K562 (cell line): ENCODE results near the gene DYNLT2. TPM values are rescaled to one million over a fixed set of nuclear protein-coding genes. Genes with fewer than 3 reads are reported as not detected.

Experiments
- ETV1 ChIP-seq: fragments of 450-650 bp; conservative IDR thresholded peaks from 2 replicates; pipeline ENCODE4 v1.6.1; 2016; ENCODE audit warnings: missing genetic modification characterization, control low read depth, low read depth, missing compliant biosample characterization
- GABPB1 ChIP-seq: sonication (generic); formaldehyde crosslinking; IDR thresholded peaks from 2 replicates; pipeline ENCODE4 v1.8.0; 2022; ENCODE audit warnings: mild to moderate bottlenecking, missing genetic modification reagents
- HDAC2 ChIP-seq: fragments of 450-650 bp; IDR thresholded peaks from 2 replicates; pipeline ENCODE4 v1.6.1; 2016; ENCODE audit warnings: mild to moderate bottlenecking
- HDAC6 ChIP-seq: IDR thresholded peaks from 2 replicates; pipeline ENCODE4 v1.6.1; 2012; ENCODE audit warnings: low read depth, mild to moderate bottlenecking, control low read depth, inconsistent platforms, low read length, moderate library complexity
- NR2C1 ChIP-seq, 2 experiments: fragments of 450-650 bp; IDR thresholded peaks; 2 replicates each; pipeline ENCODE4 v1.6.1; 2017; ENCODE audit warnings: mild to moderate bottlenecking in 2 of 2, antibody characterized with exemption in 1 of 2, inconsistent platforms in 1 of 2, missing compliant biosample characterization in 1 of 2, missing genetic modification characterization in 1 of 2
- NR2F6 ChIP-seq: fragments of 450-650 bp; formaldehyde crosslinking; IDR thresholded peaks from 2 replicates; pipeline ENCODE4 v1.4.0; 2020; ENCODE audit warnings: mild to moderate bottlenecking
- NRF1 ChIP-seq, 2 experiments: fragments of 450-650 bp; IDR thresholded peaks in 1 of 2; conservative IDR thresholded peaks in 1 of 2; 2 replicates each; pipeline ENCODE4 v1.6.1; 2014; ENCODE audit warnings: mild to moderate bottlenecking in 2 of 2
- PHB ChIP-seq: fragments of 250-450 bp; sonication (Bioruptor Pico); IDR thresholded peaks from 2 replicates; pipeline ENCODE4 v1.5.0; 2021
- PRMT5 ChIP-seq: sonication (generic); formaldehyde crosslinking; IDR thresholded peaks from 2 replicates; pipeline ENCODE4 v1.5.0; 2020; ENCODE audit warnings: missing genetic modification reagents
- ZBTB8A ChIP-seq: fragments of 450-650 bp; IDR thresholded peaks from 2 replicates; pipeline ENCODE4 v1.6.1; 2018; ENCODE audit warnings: mild to moderate bottlenecking, moderate library complexity; ENCODE audit not compliant: partially characterized antibody
- ZNF165 ChIP-seq: fragments of 250-450 bp; sonication (Bioruptor Pico); IDR thresholded peaks from 2 replicates; pipeline ENCODE4 v1.4.0; 2020; ENCODE audit warnings: borderline replicate concordance
- polyA plus RNA-seq, 8 experiments: library from polyadenylated mRNA; depleted of rRNA in 4 of 8; stranded (reverse) in 5 of 8; unstranded in 3 of 8; fragments of >200 nt; fragmentation: Nextera tagmentation in 2 of 8; fragmentation: Illumina TruSeq in 1 of 8; extraction: Ambion mirVana in 2 of 8; extraction: Trizol in 1 of 8; gene quantifications; 2 replicates each; pipeline versions ENCODE4 v1.2.1 to v1.2.3, GENCODE V29; 2011 to 2014; ENCODE audit warnings: inconsistent platforms in 1 of 8, missing spikeins in 1 of 8
- total RNA-seq, 7 experiments: library from RNA; depleted of rRNA in 6 of 7; stranded (reverse); fragments of >200 nt in 6 of 7; fragmentation: Illumina TruSeq in 2 of 7; extraction: Trizol in 2 of 7; gene quantifications; 2 replicates each; pipeline versions ENCODE4 v1.2.1 to v1.2.3, GENCODE V29; 2011 to 2021; ENCODE audit warnings: low replicate concordance in 1 of 7
- TF ChIP-seq, protein P1 (sequence below): fragments of 250-450 bp; sonication (Bioruptor Pico); IDR thresholded peaks from 2 replicates; pipeline ENCODE4 v1.8.0; 2021; ENCODE audit warnings: mild to moderate bottlenecking, moderate library complexity
- TF ChIP-seq, protein P2 (sequence below): sonication (generic); formaldehyde crosslinking; IDR thresholded peaks from 2 replicates; pipeline ENCODE4 v1.8.1; 2022; ENCODE audit warnings: missing genetic modification reagents
- TF ChIP-seq, protein P3 (sequence below): fragments of 450-650 bp; formaldehyde crosslinking; IDR thresholded peaks from 2 replicates; pipeline ENCODE4 v1.4.0; 2022; ENCODE audit warnings: missing genetic modification characterization
- TF ChIP-seq, protein P4 (sequence below), 2 experiments: fragments of 450-650 bp; conservative IDR thresholded peaks; 2 replicates each; pipeline ENCODE4 v1.6.1; 2017; ENCODE audit warnings: mild to moderate bottlenecking in 2 of 2, moderate library complexity in 2 of 2
- TF ChIP-seq, protein P5 (sequence below): IDR thresholded peaks from 2 replicates; pipeline ENCODE4 v1.6.1; 2011; ENCODE audit not compliant: insufficient read length; ENCODE audit errors: extremely low read depth
- TF ChIP-seq, protein P6 (sequence below), 2 experiments: fragments of 450-650 bp; IDR thresholded peaks; 2 replicates each; pipeline ENCODE4 v1.6.1; 2016

DYNLT2 gene
- total and polyA plus RNA-seq, 9 of the 15 experiments (the other 6 are each of a cell fraction or from before 2014, with no cell fraction given): 2.0 to 12.8 (median 6.3) TPM

DNA sequence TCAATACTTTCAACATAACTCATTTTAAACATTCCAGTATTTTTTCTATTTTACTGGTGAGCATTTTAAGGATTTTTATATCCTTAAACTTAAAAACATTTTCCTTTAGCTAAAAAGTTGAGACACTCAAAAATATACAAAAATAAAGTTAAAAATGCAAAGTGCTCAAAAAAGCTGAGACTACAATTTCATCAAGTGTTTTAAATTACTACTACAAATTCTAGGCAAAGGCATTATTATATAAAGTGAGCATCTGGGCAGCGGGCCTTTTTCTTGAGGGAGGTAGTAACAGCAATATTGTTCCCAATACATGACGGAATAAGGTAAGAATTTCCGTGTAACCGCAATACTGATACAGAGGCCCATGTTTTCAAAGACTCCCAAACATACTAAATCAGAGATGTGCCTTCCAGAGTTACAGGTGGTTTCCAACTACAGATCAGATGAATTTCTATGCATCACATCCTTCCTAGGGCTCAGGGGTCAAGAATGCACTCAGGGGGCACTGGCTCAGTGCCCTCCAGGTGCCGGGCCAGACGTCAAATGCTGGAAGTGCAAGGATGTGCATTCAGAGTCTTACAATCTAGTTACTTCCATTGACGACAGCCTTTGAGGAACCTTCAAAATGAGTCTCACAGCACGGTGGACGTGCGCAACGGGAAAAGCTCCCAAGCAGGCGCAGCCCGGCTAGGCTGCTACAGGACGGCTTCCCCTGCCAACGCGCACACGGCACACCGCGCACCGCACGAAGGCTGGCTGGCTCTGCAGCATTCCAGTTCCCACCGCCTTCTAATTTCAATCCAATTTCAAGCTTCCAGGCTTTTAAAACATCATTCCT is 28.8 kb downstream of the DYNLT2 start (continued):
- TF ChIP-seq, protein P1, sequence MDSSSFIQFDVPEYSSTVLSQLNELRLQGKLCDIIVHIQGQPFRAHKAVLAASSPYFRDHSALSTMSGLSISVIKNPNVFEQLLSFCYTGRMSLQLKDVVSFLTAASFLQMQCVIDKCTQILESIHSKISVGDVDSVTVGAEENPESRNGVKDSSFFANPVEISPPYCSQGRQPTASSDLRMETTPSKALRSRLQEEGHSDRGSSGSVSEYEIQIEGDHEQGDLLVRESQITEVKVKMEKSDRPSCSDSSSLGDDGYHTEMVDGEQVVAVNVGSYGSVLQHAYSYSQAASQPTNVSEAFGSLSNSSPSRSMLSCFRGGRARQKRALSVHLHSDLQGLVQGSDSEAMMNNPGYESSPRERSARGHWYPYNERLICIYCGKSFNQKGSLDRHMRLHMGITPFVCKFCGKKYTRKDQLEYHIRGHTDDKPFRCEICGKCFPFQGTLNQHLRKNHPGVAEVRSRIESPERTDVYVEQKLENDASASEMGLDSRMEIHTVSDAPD (CRISPR knock-in tag): no peak
- TF ChIP-seq, protein P2, sequence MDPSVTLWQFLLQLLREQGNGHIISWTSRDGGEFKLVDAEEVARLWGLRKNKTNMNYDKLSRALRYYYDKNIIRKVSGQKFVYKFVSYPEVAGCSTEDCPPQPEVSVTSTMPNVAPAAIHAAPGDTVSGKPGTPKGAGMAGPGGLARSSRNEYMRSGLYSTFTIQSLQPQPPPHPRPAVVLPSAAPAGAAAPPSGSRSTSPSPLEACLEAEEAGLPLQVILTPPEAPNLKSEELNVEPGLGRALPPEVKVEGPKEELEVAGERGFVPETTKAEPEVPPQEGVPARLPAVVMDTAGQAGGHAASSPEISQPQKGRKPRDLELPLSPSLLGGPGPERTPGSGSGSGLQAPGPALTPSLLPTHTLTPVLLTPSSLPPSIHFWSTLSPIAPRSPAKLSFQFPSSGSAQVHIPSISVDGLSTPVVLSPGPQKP (CRISPR knock-in tag): no peak
- TF ChIP-seq, protein P3, sequence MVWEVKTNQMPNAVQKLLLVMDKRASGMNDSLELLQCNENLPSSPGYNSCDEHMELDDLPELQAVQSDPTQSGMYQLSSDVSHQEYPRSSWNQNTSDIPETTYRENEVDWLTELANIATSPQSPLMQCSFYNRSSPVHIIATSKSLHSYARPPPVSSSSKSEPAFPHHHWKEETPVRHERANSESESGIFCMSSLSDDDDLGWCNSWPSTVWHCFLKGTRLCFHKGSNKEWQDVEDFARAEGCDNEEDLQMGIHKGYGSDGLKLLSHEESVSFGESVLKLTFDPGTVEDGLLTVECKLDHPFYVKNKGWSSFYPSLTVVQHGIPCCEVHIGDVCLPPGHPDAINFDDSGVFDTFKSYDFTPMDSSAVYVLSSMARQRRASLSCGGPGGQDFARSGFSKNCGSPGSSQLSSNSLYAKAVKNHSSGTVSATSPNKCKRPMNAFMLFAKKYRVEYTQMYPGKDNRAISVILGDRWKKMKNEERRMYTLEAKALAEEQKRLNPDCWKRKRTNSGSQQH: no peak
- TF ChIP-seq, protein P4, sequence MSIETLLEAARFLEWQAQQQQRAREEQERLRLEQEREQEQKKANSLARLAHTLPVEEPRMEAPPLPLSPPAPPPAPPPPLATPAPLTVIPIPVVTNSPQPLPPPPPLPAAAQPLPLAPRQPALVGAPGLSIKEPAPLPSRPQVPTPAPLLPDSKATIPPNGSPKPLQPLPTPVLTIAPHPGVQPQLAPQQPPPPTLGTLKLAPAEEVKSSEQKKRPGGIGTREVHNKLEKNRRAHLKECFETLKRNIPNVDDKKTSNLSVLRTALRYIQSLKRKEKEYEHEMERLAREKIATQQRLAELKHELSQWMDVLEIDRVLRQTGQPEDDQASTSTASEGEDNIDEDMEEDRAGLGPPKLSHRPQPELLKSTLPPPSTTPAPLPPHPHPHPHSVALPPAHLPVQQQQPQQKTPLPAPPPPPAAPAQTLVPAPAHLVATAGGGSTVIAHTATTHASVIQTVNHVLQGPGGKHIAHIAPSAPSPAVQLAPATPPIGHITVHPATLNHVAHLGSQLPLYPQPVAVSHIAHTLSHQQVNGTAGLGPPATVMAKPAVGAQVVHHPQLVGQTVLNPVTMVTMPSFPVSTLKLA (conservative IDR thresholded peaks at IDR 0.05): peak in 1 of 2 experiments; percentile 22; a peak in 1 of 4 replicates
- TF ChIP-seq HDAC2: no peak; the same call in 1 of the 2 replicates
- TF ChIP-seq HDAC6: 0 out of 2 replicates have a peak, but pooled peaks have one; percentile 66
- TF ChIP-seq NR2F6 (CRISPR knock-in tag): no peak
- TF ChIP-seq, protein P5, sequence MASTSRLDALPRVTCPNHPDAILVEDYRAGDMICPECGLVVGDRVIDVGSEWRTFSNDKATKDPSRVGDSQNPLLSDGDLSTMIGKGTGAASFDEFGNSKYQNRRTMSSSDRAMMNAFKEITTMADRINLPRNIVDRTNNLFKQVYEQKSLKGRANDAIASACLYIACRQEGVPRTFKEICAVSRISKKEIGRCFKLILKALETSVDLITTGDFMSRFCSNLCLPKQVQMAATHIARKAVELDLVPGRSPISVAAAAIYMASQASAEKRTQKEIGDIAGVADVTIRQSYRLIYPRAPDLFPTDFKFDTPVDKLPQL: no peak
- TF ChIP-seq, protein P6, sequence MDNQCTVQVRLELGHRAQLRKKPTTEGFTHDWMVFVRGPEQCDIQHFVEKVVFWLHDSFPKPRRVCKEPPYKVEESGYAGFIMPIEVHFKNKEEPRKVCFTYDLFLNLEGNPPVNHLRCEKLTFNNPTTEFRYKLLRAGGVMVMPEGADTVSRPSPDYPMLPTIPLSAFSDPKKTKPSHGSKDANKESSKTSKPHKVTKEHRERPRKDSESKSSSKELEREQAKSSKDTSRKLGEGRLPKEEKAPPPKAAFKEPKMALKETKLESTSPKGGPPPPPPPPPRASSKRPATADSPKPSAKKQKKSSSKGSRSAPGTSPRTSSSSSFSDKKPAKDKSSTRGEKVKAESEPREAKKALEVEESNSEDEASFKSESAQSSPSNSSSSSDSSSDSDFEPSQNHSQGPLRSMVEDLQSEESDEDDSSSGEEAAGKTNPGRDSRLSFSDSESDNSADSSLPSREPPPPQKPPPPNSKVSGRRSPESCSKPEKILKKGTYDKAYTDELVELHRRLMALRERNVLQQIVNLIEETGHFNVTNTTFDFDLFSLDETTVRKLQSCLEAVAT (IDR thresholded peaks at IDR 0.05): peak in 1 of 2 experiments; percentile 69; a peak in 2 of 4 replicates
- no peak for TF ChIP-seq GABPB1 (CRISPR knock-in tag)
- TF ChIP-seq NRF1 (conservative IDR thresholded peaks at IDR 0.05 in 1 of 2, IDR thresholded peaks at IDR 0.05 in 1 of 2): peak; percentile 80 to 82
- TF ChIP-seq NR2C1 (IDR thresholded peaks at IDR 0.05): 0 out of 2 replicates have a peak, but pooled peaks have one; percentile 24
- no peak for TF ChIP-seq NR2C1 (tag; IDR thresholded peaks at IDR 0.05)
- no peak for TF ChIP-seq ETV1 (tag)
- TF ChIP-seq PHB: no peak
- no peak for TF ChIP-seq PRMT5
- no peak for TF ChIP-seq ZBTB8A
- no peak for TF ChIP-seq ZNF165
